Measurements from ENCODE around the gene NELL2.

GRCh38 chr12:44558340-44559100 lies 317.6 kb downstream of the NELL2 start:
- no peak for TF ChIP-seq BRCA1 (IDR thresholded peaks at IDR 0.05)
- TF ChIP-seq BRCA1 (CRISPR knock-in tag; IDR thresholded peaks at IDR 0.05): no peak
- no peak for TF ChIP-seq NKRF (IDR thresholded peaks at IDR 0.05; ENCODE audit: borderline replicate concordance)
- TF ChIP-seq, protein P1, sequence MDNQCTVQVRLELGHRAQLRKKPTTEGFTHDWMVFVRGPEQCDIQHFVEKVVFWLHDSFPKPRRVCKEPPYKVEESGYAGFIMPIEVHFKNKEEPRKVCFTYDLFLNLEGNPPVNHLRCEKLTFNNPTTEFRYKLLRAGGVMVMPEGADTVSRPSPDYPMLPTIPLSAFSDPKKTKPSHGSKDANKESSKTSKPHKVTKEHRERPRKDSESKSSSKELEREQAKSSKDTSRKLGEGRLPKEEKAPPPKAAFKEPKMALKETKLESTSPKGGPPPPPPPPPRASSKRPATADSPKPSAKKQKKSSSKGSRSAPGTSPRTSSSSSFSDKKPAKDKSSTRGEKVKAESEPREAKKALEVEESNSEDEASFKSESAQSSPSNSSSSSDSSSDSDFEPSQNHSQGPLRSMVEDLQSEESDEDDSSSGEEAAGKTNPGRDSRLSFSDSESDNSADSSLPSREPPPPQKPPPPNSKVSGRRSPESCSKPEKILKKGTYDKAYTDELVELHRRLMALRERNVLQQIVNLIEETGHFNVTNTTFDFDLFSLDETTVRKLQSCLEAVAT (IDR thresholded peaks at IDR 0.05): no peak
- no peak for TF ChIP-seq PHTF2 (CRISPR knock-in tag; IDR thresholded peaks at IDR 0.05)
- no peak for TF ChIP-seq RNF2 (IDR thresholded peaks at IDR 0.05)
- TF ChIP-seq TCF7L2 (IDR thresholded peaks at IDR 0.05; ENCODE audit: low read depth, low read length): no peak
- TF ChIP-seq, protein P2, sequence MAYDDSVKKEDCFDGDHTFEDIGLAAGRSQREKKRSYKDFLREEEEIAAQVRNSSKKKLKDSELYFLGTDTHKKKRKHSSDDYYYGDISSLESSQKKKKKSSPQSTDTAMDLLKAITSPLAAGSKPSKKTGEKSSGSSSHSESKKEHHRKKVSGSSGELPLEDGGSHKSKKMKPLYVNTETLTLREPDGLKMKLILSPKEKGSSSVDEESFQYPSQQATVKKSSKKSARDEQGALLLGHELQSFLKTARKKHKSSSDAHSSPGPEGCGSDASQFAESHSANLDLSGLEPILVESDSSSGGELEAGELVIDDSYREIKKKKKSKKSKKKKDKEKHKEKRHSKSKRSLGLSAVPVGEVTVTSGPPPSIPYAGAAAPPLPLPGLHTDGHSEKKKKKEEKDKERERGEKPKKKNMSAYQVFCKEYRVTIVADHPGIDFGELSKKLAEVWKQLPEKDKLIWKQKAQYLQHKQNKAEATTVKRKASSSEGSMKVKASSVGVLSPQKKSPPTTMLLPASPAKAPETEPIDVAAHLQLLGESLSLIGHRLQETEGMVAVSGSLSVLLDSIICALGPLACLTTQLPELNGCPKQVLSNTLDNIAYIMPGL (CRISPR knock-in tag; IDR thresholded peaks at IDR 0.05): no peak
- TF ChIP-seq, protein P3, sequence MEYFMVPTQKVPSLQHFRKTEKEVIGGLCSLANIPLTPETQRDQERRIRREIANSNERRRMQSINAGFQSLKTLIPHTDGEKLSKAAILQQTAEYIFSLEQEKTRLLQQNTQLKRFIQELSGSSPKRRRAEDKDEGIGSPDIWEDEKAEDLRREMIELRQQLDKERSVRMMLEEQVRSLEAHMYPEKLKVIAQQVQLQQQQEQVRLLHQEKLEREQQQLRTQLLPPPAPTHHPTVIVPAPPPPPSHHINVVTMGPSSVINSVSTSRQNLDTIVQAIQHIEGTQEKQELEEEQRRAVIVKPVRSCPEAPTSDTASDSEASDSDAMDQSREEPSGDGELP (CRISPR knock-in tag; IDR thresholded peaks at IDR 0.05; ENCODE audit: borderline replicate concordance): no peak
- TF ChIP-seq ZNF347 (CRISPR knock-in tag; IDR thresholded peaks at IDR 0.05; ENCODE audit: low read depth): no peak
- no peak for TF ChIP-seq TAL1 (IDR thresholded peaks at IDR 0.05)
- TF ChIP-seq MYC (IDR thresholded peaks at IDR 0.05; ENCODE audit: low read depth, low read length): no peak
- no peak for TF ChIP-seq MYC (CRISPR knock-in tag; IDR thresholded peaks at IDR 0.05; ENCODE audit: borderline replicate concordance, low read depth)
- no peak for TF ChIP-seq ZNF280B (CRISPR knock-in tag; IDR thresholded peaks at IDR 0.05)
- no peak for TF ChIP-seq JUNB (CRISPR knock-in tag; conservative IDR thresholded peaks at IDR 0.05)

Measured in K562 (cell line).